Measurements from ENCODE around the gene CDC42BPA.

DNA sequence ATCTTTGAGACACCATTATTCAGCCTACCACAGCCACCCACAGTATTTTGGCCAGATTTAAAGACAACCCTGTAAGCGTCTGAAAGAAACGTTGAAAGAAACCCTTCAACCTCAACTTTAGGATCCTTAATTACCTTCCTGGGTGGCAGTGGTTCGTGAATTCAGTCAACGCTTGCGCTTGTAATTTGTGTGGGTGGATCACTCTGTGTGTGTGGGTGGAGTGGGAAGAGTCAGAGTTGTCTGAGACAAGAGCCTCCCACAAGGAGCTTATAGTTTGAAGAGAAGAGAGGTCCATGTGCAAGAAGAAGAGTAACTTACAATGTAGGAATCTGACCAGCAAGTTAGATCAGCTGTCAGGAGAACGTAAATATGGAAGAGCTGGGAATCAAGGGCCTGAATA, 369.8 kb downstream of the CDC42BPA start:
- no peak for TF ChIP-seq EZH2 (IDR thresholded peaks at IDR 0.05; ENCODE audit: low read length, unreplicated experiment)
- TF ChIP-seq, protein P1, sequence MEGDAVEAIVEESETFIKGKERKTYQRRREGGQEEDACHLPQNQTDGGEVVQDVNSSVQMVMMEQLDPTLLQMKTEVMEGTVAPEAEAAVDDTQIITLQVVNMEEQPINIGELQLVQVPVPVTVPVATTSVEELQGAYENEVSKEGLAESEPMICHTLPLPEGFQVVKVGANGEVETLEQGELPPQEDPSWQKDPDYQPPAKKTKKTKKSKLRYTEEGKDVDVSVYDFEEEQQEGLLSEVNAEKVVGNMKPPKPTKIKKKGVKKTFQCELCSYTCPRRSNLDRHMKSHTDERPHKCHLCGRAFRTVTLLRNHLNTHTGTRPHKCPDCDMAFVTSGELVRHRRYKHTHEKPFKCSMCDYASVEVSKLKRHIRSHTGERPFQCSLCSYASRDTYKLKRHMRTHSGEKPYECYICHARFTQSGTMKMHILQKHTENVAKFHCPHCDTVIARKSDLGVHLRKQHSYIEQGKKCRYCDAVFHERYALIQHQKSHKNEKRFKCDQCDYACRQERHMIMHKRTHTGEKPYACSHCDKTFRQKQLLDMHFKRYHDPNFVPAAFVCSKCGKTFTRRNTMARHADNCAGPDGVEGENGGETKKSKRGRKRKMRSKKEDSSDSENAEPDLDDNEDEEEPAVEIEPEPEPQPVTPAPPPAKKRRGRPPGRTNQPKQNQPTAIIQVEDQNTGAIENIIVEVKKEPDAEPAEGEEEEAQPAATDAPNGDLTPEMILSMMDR (conservative IDR thresholded peaks at IDR 0.05; ENCODE audit: low read depth, low read length): no peak
- TF ChIP-seq EZH2phosphoT487 (IDR thresholded peaks at IDR 0.05; ENCODE audit: borderline replicate concordance, low read length): no peak
